Left cardiac atrium (tissue), 4 donors: ENCODE measurements around the gene C15orf39. TPM values are rescaled to one million over a fixed set of nuclear protein-coding genes. Genes with fewer than 3 reads are reported as not detected.
"Not testable (repeated sequence)": the region's sequence is repeated elsewhere in the genome, so short reads cannot be mapped to it uniquely, and the experiment has no call there.

ENCODE experiments used
- ATAC-seq, 2 donors: fragments of 200-7000 bp; cut with Tn5 transposase; one replicate each; pipeline ENCODE4 v1.9.1; 2020; ENCODE audit warnings: mild to moderate bottlenecking in 2 of 2, moderate library complexity in 2 of 2
- DNase-seq: peaks from one replicate; pipeline ENCODE4 v3.0.0-alpha.2; 2020
- intact Hi-C, 2 donors: fragments of 100-400 bp; cut with DNase I; formaldehyde crosslinking; loops; one replicate each; pipeline versions ENCODE4 v1.14.1 to v1.15.1; 2022 to 2023
- total RNA-seq, 2 donors: library from RNA; stranded (reverse); fragmentation: NEBNext Ultra II Directional; extraction: Animal tissue kit (Norgen Biotek cat#: 25700); gene quantifications; one replicate each; pipeline ENCODE4 v1.2.1, GENCODE V29; 2021
- donor health status: DM: no; HTN: yes; CAD: no.
- donor health status: DM: no; HTN: yes; CAD: no; lungs with severe emphysema.
- donor health status: DM: yes; HTN: yes; CAD: no.
- donor health status: Dilated cardiomyopathy.

Gene C15orf39
- total RNA-seq, 2 donors from 2014 or later, result 9.0 to 14.2 TPM

DNA sequence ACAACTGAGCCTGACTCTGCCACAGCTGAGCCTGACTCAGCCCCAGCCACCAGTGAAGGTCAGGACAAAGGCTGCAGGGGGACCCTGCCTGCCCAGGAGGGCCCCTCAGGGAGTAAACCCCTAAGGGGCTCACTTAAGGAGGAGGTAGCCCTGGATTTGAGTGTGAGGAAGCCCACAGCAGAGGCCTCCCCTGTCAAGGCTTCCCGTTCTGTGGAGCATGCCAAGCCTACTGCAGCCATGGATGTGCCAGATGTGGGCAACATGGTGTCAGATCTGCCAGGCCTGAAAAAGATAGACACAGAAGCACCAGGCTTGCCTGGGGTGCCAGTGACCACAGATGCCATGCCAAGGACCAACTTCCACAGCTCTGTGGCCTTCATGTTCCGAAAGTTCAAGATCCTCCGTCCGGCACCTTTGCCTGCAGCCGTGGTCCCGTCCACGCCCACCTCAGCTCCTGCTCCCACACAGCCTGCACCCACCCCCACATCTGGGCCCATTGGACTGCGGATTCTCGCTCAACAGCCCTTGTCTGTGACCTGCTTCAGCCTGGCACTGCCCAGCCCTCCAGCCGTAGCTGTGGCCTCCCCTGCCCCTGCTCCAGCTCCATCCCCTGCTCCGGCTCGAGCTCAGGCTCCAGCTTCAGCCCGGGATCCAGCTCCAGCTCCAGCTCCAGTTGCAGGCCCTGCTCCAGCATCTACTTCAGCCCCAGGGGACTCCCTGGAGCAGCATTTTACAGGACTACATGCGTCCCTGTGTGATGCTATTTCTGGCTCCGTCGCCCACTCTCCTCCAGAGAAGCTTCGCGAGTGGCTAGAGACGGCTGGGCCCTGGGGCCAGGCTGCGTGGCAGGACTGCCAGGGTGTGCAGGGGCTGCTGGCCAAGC is 6.2 kb downstream of the C15orf39 start:
- DNase-seq, result no peak
- ATAC-seq, result no peak
- intact Hi-C loops, result no loop called here

DNA sequence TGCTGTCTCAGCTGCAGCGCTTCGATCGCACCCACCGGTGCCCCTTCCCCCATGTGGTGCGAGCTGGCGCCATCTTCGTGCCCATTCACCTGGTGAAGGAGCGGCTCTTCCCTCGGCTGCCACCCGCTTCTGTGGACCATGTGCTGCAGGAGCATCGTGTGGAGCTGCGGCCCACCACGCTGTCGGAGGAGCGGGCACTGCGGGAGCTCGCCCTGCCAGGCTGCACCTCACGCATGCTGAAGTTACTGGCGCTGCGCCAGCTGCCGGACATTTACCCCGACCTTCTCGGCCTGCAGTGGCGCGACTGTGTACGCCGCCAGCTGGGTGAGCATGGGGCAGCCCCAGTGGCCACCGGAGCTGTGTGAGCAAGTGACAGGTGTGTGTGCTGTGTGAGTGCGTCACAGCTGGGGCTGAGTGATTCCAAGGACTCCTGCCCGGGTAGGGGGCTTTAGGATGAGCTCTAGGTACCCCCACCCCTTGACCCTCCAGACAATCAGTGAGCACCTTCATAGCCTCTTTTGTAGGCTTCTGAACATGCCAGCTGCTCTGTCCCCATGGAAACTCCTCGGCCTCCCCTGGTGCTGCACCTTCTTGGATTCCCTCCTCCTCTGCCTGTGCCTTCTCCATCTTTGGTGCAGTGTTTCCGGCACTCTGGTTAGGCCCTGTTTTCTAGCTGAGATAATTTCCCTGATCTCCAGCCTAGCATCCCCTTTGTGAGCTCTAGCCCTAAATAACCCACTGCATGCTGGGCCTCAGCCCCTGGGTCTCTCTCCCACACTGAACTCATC is 7.0 kb downstream of the C15orf39 start:
- DNase-seq (no peak), ATAC-seq (no peak)
- intact Hi-C loops, result no loop called here

DNA sequence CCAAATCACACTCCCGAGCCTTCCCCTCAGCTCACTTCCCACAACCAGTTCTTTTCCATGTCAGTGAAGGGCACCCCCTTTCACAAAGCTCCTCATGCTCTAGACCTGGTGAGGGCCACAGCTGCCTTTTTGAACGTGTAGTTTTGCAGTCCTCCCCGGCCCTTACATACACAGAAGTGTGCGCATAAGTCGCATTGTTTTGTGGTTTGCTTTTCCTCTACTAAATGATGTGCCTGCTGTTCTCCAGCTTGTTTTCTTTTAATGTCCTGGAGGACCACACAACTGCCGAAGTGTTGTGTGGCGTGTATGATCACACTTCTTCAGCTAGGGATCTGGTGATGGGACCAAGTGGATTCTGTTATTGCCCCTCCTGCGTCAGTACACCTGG is 7.6 kb downstream of the C15orf39 start:
- DNase-seq (no peak), ATAC-seq (no peak)
- intact Hi-C loops, result no loop called here

DNA sequence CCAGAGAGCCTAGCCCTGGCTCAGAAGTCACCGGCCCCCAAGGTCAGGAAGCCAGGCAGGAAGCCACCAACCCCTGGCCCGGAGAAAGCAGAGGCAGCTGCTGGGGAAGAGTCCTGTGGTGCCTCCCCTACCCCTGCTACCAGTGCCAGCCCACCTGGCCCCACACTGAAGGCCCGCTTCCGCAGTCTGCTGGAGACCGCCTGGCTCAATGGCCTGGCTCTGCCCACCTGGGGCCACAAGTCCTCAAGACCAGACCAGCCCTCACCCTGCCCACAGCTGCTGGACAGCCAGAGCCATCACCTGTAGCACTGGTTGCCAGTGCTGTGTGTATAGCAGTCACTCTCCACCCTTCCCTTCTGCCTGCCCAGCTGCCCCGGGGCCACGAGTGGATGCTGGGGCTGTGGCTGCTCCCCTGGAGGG is 9.1 kb downstream of the C15orf39 start:
- ATAC-seq, result no peak
- intact Hi-C loops, result no loop called here
- no peak for DNase-seq

DNA sequence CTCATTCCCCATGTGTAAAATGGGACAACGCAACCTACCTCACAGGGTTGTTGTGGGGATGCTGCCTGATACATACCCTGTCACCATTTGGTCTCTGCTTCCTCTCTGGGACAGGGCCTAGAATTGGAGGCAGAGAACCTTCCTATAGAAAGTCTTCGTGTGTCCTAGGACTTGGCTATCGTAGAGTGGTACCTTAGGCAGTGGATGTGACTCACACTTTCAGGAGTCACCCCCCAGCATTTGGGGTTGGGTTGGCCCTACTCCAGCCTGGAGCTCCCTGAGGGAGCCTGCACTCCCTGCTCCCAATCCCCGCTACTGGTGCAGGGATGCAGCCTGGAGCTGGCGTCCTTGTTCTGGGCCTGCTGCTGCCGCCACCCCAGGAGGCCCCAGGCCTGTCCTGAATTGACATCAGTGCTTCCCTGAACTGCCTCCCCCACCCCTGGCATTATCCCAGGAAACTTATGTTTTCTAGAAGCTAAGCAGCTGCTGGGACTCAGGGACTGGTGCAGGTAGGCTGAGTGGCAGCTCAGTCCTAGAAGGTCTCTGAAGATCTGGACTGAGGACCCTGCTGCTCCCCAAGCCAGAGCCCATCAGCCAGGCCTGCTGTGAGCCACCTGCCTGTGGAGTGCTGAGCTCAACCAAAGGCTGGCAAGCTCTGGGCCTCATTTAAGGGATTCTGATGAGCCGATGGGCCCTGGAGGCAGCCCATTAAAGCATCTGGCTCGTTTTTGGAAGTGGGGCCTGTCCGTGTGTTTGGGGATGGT is 9.9 kb downstream of the C15orf39 start:
- intact Hi-C loops, result no loop called here
- DNase-seq (no peak), ATAC-seq (no peak)

DNA sequence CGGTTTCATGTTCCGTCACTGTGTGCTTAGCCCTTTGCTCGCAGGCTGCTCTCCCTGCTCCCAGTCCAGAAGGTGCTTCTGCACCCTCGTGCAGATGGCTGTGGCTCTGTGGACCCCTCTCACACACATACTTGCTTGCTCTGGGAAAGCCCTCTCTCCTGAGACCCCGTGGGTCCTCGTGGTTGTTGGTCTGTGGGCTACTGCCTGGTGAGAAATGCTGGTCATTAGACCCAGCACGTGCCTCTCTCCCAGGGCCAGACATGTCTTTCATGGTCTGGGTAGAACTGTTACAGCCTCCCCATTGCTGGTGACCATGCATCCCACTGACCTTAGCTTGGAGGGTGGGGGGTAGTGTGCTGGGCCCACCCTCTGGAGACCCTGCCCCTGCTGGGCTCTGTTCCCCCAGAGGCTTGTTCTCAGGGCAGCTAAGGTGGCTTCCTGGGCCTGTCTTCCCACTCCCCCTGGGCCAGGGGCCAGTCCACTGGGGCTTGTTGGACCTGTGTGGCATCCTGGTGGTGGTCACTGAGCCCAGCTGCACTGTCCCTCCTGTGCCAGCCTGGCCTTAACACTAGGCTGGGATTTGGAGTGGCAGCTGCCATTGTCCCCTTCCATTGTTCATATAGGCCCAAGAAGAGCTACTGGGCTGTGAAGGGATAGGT is 10.6 kb downstream of the C15orf39 start:
- intact Hi-C loops, result no loop called here
- DNase-seq (no peak), ATAC-seq (no peak)

DNA sequence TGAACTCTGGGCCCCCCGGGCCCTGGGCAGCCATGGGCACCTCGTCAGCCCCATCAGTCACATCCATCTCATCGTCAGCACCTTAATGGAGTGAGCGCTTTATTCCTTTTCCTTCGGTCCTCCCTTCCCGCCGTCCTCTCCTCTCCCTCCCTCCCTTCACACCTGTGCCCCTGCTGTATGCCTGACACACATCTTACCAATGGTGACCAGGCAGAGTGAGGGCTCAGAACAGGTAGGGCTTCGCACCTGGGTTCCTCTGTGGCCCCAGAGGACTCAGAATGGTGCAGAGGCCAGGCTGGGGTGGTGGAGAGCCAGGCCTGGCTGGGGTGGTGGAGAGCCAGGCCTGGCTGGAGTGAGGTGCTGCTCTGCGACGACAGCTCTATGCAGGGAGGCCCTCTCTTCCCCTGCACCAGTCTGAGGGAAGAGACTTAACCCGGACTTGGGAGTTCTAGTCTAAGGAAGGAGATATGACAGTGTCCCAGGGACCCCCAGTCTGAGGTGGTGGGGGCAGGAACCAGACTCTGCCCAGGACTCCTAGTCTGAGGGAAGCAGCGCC is 11.6 kb downstream of the C15orf39 start:
- no peak for DNase-seq
- intact Hi-C loops, result no loop called here
- ATAC-seq, result no peak

DNA sequence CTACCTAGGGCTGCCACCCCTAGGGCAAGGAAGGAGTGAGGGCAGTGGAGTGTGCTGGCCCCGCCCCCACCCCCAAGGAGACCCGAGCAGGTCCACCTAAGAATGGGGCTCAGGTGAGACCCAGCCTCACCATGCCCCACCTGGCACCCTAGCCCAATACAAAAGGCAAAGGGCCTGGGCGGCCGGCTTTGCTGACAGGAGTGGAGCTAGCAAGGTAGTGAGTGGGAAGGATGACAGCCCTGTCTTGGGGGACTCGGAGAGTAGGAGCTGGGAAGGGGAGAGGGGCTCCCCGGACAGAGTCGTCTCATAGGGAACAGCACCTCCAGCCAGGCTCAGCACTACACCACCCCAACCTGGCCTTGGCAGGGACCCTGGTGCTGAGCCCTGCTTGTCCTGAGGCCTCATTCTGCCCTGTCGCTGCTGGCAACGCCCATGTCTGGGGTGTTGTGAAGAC is 12.1 kb downstream of the C15orf39 start:
- no peak for ATAC-seq
- no peak for DNase-seq
- intact Hi-C loops, result no loop called here

DNA sequence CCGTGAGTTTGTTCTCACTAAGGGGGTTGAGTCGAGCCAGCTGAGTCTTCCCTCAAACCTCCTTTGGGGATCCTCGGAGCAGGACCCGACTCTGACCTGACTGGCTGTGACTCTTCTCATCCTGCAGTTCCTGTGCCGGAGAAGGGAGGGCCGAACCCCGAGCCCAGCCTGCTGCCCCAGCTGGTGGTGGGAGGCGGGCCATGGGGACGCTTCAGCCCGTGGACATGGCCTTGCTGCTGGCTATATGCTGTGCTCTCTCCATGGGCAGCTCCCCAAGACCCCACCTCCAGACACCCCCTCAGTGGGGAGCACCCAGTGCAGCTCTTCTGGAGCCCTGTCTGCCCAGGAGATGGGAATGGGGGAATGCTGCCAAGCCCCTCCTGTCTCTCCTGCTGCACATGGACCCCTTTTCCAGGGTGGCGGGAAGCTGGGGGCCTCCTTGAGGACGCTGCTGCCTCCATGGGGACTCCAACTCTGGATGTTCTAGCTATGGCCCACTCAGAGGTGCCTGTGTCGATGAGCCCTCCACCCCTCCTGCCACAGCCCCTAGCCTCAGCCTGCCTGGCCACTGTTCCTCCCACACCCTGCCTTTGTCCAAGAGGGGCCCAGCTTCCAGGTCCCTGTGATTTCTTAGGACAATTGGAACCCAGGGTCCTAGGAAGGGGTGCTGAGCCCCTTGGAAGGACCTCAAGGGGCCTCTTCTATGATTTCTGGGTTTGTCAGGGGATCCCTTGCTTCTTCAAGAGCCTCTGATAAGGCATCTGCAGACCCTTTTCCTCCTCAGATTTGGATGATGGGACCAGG is 12.8 kb downstream of the C15orf39 start:
- DNase-seq (no peak), ATAC-seq (peak in 1 of 2 donors; percentile 24)
- intact Hi-C loops, result no loop called here

DNA sequence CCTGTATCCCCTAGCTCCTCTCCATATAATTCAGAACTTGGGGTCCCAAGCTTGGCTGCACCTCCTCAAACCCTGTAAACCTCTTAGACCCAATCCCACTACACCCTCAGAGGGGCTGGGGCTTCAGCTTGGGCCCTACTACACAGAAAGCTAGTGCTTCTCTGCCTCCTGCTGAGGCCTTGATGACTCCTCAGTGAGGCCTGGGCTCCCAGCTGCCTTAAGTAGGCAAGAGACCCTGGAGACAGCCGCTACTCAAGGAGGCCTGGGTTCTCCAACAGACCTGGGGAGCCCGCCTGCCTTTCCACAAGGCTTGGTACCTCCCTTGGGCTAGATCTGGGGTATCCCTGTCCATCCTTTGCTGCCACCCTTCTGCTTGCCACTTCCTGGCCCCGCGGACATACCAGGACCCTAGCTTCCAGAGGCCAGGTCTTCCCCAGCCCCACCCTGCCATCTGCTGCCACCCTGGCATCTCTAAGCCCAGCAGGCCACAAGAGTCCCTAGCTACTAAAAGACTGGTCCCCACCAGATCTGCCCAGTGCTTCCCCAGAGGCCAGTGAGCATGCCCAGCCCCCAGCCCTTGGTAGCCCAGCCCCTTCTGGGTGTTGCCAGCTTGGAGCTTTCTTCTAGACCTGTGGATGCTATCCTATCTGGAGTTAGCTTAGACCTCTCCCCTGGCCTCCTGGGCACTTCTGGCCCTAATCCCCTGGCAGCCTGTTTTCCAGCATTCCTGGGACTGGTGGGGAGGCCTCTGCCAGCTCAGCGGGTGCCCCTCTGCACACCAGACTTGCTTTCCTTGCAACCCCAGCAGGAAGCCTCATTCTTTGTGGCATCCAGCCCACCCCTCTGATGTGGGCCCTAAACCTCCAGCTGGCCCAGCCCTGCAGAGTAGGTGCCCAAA is 13.7 kb downstream of the C15orf39 start:
- no peak for DNase-seq
- peak in 1 of 2 donors; percentile 10 for ATAC-seq
- intact Hi-C loops, result no loop called here

DNA sequence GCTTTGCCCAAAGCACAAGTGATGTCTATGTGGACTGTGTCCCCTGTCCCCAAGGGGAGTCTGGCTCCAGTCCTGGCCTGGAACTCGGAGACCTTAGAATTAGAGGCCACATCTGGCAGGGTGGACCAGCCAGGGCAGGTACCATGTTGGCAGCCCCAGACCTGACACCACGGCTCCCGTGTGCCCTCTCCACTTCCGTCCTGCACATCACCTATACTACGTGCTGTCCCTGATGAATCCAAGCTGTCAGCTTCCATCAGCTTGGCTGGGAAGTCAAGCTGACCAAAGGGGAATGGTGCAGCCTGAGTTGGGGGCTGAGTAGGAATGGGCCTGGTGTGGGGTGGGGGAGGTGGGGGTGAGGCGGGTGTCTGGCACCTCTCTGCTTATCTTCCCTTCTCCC is 15.3 kb downstream of the C15orf39 start:
- DNase-seq, result no peak
- intact Hi-C loops, result no loop called here
- no peak for ATAC-seq

DNA sequence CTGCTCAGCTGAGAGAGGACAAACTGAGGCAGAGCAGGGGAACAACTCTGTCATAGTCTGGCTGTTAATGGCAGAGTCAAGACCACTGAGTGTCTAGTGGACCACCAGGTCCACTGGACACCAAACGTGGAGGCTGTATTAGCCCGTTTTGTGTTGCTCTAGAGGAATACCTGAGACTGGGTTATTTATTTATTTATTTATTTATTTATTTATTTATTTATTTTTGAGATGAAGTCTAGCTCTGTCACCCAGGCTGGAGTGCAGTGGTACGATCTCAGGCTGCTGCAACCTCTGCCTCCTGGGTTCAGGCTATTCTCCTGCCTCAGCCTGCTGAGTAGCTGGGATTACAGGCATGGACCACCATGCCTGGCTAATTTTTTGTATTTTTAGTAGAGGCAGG is 15.9 kb downstream of the C15orf39 start:
- intact Hi-C loops, DNase-seq, ATAC-seq: not testable (repeated sequence)

DNA sequence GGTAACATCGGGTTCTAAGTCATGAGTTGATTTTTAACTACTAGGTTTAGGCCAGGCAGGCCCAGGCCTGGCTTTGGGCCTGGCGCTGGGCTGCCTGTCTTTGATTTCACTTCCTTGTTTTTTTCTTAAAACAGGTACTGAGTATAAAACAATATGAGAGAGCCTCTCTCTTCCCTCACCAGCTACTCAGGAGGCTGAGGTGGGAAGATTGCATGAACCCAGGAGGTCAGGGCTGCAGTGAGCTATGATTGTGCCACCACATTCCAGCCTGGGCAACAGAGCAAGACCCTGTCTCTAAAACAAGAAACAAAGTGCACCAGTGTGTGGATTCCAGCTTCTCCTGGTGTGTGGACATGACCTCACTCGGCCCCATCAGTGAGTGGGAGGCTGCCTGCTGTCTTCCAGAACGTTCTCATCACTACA is 17.8 kb downstream of the C15orf39 start:
- intact Hi-C loops, ATAC-seq, DNase-seq: not testable (repeated sequence)

DNA sequence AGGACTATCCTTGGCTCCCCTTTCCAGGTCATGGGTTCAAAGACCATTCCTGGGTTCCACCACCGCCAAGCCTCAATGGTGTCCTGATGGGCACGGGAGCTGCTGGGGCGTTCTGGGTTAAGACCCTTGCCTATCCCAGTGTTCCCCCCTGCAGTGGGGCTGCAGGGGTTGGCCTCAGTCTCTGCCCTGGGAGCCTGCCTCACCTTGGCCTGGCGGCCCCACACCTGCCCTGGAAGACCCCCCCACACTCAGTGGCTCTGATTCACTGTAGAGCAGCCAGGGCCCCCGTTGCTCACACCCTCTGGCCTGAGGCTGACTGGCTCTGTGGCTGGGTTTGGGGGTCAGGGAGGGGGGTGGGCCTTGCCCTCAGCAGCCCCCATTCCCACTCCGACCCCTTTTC is 22.0 kb downstream of the C15orf39 start:
- no peak for ATAC-seq
- DNase-seq, result no peak
- intact Hi-C loops, result no loop called here

- ATAC-seq, result no peak
- intact Hi-C loops, result no loop called here
These were observed 22.6 kb downstream of the C15orf39 start for GRCh38 chr15:75224281-75224680.

DNA sequence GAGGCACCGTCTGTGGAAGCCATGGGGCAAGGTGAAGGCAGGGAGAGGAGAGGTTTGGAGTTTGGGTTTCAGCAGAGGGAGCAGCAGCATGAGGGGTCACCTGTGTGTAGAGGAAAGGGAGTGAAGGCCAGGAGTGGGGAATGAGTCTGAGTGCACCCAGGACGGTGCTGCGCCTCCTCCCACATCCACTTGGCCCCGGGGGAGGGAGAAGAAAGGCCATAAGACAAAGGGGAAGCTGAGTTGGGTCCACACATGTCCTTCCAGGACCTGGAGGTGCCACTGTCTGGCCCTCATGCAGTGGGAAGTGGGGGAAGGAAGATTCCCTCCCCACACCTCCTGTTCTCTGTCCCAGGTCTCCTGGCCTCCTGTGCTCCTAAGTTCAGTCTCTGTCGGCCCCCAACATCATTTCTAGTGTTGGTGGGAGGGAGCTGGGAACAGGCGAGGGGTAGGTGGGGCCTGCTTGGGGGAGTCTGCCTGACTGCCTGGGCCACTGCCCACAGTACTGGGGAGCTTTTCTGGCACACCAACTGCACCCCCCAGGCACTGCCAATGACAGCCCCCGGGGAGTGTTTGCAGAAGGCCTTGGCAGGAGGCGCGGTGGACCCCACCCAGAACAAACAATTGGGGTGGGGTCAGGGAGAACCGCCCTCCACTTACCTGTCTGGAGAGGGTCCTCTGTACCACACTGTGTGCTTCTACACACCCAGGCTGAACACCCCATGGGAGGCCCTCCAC is 23.6 kb downstream of the C15orf39 start:
- intact Hi-C loops, ATAC-seq: not testable (repeated sequence)
- DNase-seq, result peak; percentile 7

More at GRCh38 chr15:75224281-75224680, 22.6 kb downstream of the C15orf39 start:
- DNase-seq, result peak; percentile 7
